ENCODE data around the gene ENO3. TPM values are rescaled to one million over a fixed set of nuclear protein-coding genes. Genes with fewer than 3 reads are reported as not detected.
"Not testable (repeated sequence)": the region's sequence is repeated elsewhere in the genome, so short reads cannot be mapped to it uniquely, and the experiment has no call there.

The ENO3 gene
- total and polyA plus RNA-seq, 10 of the 15 experiments (the other 5 are each of a cell fraction or from before 2014, with no cell fraction given) = 6.8 to 28.4 (median 17.0) TPM

DNA sequence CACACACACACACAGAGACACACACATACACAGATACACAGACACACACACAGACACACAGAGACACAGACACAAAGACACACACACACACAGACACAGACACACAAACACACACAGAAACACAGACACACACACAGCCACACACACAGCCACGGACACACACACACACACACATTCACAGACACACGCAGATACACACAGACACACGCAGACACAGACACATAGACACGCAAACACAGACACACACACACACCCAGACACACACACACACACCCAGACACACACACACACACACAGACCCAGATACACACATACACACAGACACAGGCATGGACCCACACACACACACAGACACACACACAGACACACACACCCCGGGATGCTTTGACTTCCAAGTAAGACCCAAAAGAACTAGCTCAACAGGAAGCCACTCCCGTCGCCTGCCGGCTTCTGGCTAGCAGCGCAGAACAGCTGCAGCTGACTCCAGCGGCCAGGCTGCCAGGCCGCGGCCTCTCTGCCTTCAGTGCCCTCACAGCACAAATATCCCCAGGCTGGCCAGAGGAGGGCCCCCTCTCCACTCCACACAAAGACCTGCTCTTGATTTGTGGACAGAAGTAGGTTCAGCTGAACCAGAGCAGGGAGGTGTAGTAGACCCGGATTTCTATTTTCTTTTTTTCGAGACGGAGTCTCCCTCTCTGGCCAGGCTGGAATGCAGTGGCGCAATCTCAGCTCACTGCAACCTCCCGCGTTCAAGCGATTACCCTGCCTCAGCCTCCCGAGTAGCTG lies 42.0 kb upstream of the ENO3 start (continued):
- peak; percentile 69; the same call in 1 of the 2 replicates for TF ChIP-seq SMARCA5 (IDR thresholded peaks at IDR 0.05)
- TF ChIP-seq SMC3 (IDR thresholded peaks at IDR 0.05; ENCODE audit: borderline replicate concordance, low read length) = peak; percentile 89
- TF ChIP-seq, protein P1, sequence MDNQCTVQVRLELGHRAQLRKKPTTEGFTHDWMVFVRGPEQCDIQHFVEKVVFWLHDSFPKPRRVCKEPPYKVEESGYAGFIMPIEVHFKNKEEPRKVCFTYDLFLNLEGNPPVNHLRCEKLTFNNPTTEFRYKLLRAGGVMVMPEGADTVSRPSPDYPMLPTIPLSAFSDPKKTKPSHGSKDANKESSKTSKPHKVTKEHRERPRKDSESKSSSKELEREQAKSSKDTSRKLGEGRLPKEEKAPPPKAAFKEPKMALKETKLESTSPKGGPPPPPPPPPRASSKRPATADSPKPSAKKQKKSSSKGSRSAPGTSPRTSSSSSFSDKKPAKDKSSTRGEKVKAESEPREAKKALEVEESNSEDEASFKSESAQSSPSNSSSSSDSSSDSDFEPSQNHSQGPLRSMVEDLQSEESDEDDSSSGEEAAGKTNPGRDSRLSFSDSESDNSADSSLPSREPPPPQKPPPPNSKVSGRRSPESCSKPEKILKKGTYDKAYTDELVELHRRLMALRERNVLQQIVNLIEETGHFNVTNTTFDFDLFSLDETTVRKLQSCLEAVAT (IDR thresholded peaks at IDR 0.05) = 0 out of 2 replicates have a peak, but pooled peaks have one; percentile 33

DNA sequence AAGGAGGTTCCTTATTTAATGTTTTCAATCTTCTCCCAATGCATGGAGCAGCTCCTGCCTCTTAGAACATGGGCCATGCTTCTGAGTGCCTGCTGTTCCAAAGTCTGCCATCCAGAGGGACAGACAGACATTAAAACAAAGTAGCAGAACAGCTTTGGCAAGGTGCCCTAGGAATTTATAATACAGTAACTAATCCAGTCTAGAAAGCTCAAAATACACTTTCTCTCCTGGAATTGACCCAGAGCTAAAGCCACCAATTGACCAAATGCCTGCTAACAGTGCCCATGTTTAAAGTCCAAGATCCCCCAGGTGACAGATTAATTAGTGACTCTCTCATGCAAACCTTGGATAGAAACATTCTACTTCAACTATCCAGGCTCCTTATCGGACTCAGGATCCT lies 36.9 kb upstream of the ENO3 start:
- no TSS peak for BruUV-seq (replicated peaks)
- WGBS (ENCODE audit: insufficient coverage, insufficient replicate concordance, low lambda C conversion rate, missing lambda C conversion rate) = 11% methylated on average over 1 of the region's 1 CpG
- Histone ChIP-seq H3K79me2 (ENCODE audit: control insufficient read depth, insufficient read depth, low read length) (no peaks in the 10 kb centered on the region), H3K4me2 (ENCODE audit: control insufficient read depth, insufficient read depth) (no peak overlapping the region), H3K27ac (ENCODE audit: control insufficient read depth, insufficient read depth) (no peak overlapping the region), H4K20me1 (ENCODE audit: control insufficient read depth, insufficient read depth) (no peaks in the 10 kb centered on the region), H3K27me3 (replicated peaks in 1 of 2; ENCODE audit: control insufficient read depth in 2 of 2, insufficient read depth in 2 of 2, low read length in 1 of 2) (no peaks in the 10 kb centered on the region), H3K4me3 (no peak overlapping the region), H3K36me3 (ENCODE audit: control insufficient read depth in 2 of 2, insufficient read depth in 2 of 2, low read length in 1 of 2) (no peaks in the 10 kb centered on the region), H2AFZ (ENCODE audit: control insufficient read depth, low read depth, low read length) (no peak overlapping the region), H3K9ac (ENCODE audit: control insufficient read depth, insufficient read depth, low read length) (no peak overlapping the region), H3K9me3 (replicated peaks; ENCODE audit: control insufficient read depth, insufficient read depth, low read length) (no peaks in the 10 kb centered on the region), H3K4me1 (ENCODE audit: control insufficient read depth, insufficient read depth, low read length) (no peaks in the 10 kb centered on the region)
- TF ChIP-seq RELA (IDR thresholded peaks at IDR 0.05; ENCODE audit: borderline replicate concordance, partially characterized antibody) (no peak), CBX5 (IDR thresholded peaks at IDR 0.05; ENCODE audit: low read depth) (no peak)
- ATAC-seq (no peak), FAIRE-seq (no peak), DNase-seq (ENCODE audit: low read depth, low spot score) (no peak)
- ChIA-PET CTCF (interaction anchor here (1.0 to 1.5 kb wide), 3 partner anchors 8 to 149 kb away, joined by 3 to 6 read pairs (median 4); partner anchors contain the start of gene CHRNE), POLR2A (interaction anchor here (1.2 to 1.4 kb wide), 2 partner anchors 20 to 25 kb away, joined by 3 to 4 read pairs; partner anchors contain the start of genes RNF167 and SLC25A11), SMC1A (ENCODE audit: uncharacterized antibody, unreplicated experiment) (interaction anchor here (0.6 kb wide), 1 partner anchor 552 kb away, joined by 3 read pairs; no protein-coding TSS in a partner anchor), RAD21 (ENCODE audit: unreplicated experiment) (interaction anchor here (0.8 to 2.0 kb wide), 3 partner anchors 33 to 147 kb away, joined by 3 to 10 read pairs (median 5); no protein-coding TSS in a partner anchor)
- intact Hi-C loops (cut with micrococcal nuclease; ENCODE audit: unreplicated experiment) (no loop called here), in situ Hi-C loops (cut with MboI) (no loop called here)

DNA sequence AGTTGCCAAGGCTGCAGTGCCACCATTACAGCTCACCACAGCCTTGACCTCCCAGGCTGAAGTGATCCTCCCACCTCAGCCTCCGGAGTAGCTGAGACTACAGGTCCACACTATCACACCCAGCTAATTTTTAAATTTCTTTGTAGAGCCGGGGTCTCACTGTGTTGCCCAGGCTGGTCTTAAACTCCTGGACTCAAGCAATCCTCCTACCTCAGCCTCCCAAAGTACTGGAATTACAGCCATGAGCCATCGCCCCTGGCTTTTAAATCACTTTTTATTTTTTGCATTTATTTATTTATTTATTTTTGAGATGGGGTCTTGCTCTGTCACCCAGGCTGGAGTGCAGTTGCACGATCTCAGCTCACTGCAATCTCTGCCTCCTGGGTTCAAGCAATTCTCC lies 36.4 kb upstream of the ENO3 start:
- POLR2A ChIA-PET = interaction anchor here (1.4 kb wide), 1 partner anchor 25 kb away, joined by 4 read pairs; the partner anchor contains the start of genes RNF167 and SLC25A11
- not testable (repeated sequence) for FAIRE-seq

More for the DNA sequence above, 36.4 kb upstream of the ENO3 start:
- in situ Hi-C loops (cut with MboI); H3K36me3 ChIP-seq (ENCODE audit: control insufficient read depth in 2 of 2, insufficient read depth in 2 of 2, low read length in 1 of 2); H3K27ac ChIP-seq (ENCODE audit: control insufficient read depth, insufficient read depth); intact Hi-C loops (cut with micrococcal nuclease; ENCODE audit: unreplicated experiment); H2AFZ ChIP-seq (ENCODE audit: control insufficient read depth, low read depth, low read length); DNase-seq (ENCODE audit: low read depth, low spot score); H3K4me1 ChIP-seq (ENCODE audit: control insufficient read depth, insufficient read depth, low read length); ATAC-seq; SMC1A ChIA-PET (ENCODE audit: uncharacterized antibody, unreplicated experiment); H3K4me2 ChIP-seq (ENCODE audit: control insufficient read depth, insufficient read depth); H3K9me3 ChIP-seq (replicated peaks; ENCODE audit: control insufficient read depth, insufficient read depth, low read length); H3K27me3 ChIP-seq (replicated peaks in 1 of 2; ENCODE audit: control insufficient read depth in 2 of 2, insufficient read depth in 2 of 2, low read length in 1 of 2); H3K79me2 ChIP-seq (ENCODE audit: control insufficient read depth, insufficient read depth, low read length); BruUV-seq (replicated peaks); H4K20me1 ChIP-seq (ENCODE audit: control insufficient read depth, insufficient read depth); H3K9ac ChIP-seq (ENCODE audit: control insufficient read depth, insufficient read depth, low read length); H3K4me3 ChIP-seq: not testable (repeated sequence)
- WGBS (ENCODE audit: insufficient coverage, insufficient replicate concordance, low lambda C conversion rate, missing lambda C conversion rate) = 45% methylated on average over 4 of the region's 4 CpGs
- CTCF ChIA-PET = interaction anchor here (1.0 to 1.5 kb wide), 3 partner anchors 9 to 149 kb away, joined by 3 to 6 read pairs (median 4); partner anchors contain the start of gene CHRNE
- RAD21 ChIA-PET (ENCODE audit: unreplicated experiment) = interaction anchor here (0.6 to 2.0 kb wide), 3 partner anchors 52 to 198 kb away, joined by 3 to 10 read pairs (median 5); no protein-coding TSS in a partner anchor
